Skeletal muscle satellite cell (primary cell): ENCODE measurements around the gene PRKAR2A.

Source experiments
- H3K27me3 ChIP-seq: 2 replicates; pipeline ENCODE4 v1.7.0; 2013; ENCODE audit warnings: low read length; ENCODE audit not compliant: control insufficient read depth, insufficient read depth
- H3K36me3 ChIP-seq: 2 replicates; pipeline ENCODE4 v1.7.0; 2013; ENCODE audit warnings: mild to moderate bottlenecking, control low read depth, low read length; ENCODE audit not compliant: insufficient read depth
- H3K4me1 ChIP-seq: 2 replicates; pipeline ENCODE4 v1.7.0; 2013; ENCODE audit warnings: low read length; ENCODE audit not compliant: control insufficient read depth, insufficient read depth
- H3K4me2 ChIP-seq: 2 replicates; pipeline ENCODE4 v1.7.0; 2013; ENCODE audit warnings: mild to moderate bottlenecking, low read length
- H3K4me3 ChIP-seq: 2 replicates; pipeline ENCODE4 v1.7.0; 2013; ENCODE audit warnings: low read length
- H3K9ac ChIP-seq: 2 replicates; pipeline ENCODE4 v1.7.0; 2013; ENCODE audit warnings: mild to moderate bottlenecking, low read depth, low read length, moderate library complexity
- H3K9me3 ChIP-seq: replicated peaks from 2 replicates; pipeline ENCODE4 v1.7.0; 2013; ENCODE audit warnings: mild to moderate bottlenecking, control low read depth, low read length

The PRKAR2A gene

DNA sequence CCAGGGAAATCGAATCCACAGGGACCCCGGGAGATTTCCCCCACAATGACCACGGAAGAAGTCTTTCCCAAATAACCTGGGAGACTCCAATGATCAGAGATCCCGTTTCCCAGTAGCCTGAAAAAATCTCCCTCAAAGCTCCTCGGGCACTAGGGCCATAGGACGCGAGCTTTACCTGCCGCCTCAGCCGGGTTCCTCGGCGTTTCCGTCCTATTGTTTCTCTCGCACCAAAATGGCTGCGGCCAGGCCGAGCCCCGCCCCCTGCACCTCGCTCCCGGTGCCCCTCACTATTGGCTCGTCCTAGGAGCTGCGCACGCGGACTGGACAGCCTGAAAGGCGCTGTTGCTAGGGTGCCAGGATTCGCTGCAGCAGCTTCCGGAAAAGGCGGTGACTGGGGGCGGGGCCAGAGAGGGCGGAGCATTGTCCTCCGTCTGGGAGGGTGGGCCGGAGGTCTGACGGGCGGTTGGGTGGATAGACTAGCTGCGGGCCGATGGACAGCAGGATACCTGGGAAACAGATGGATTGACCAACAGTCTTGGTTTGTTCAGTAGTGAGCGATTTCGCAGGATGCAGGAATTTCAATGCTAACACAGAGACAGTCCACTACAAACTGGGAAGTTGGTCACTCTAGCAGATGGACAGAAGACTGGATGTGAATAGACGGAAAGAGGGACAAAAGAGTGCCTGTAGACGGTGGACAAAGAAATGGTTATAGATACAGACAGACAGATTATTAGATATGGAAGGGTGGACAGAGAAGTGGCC lies 130.5 kb downstream of the PRKAR2A start, which contains the start of gene IP6K2:
TSS of gene IP6K2 (minus strand) at position 240 of the 765 bp plus-strand sequence. CDS start 21,930 bp downstream, outside the sequence.
- Histone ChIP-seq H3K9me3 (no peaks in the 10 kb centered on the region), H3K36me3 (peaks cover 8% of the 10 kb centered on the region), H3K27me3 (no peaks in the 10 kb centered on the region), H3K4me3 (peak within 1 kb of the TSS; percentile 86), H3K4me1 (peaks cover 15% of the 10 kb centered on the region), H3K4me2 (peak within 1 kb of the TSS; percentile 74), H3K9ac (peak within 1 kb of the TSS; percentile 98)

DNA sequence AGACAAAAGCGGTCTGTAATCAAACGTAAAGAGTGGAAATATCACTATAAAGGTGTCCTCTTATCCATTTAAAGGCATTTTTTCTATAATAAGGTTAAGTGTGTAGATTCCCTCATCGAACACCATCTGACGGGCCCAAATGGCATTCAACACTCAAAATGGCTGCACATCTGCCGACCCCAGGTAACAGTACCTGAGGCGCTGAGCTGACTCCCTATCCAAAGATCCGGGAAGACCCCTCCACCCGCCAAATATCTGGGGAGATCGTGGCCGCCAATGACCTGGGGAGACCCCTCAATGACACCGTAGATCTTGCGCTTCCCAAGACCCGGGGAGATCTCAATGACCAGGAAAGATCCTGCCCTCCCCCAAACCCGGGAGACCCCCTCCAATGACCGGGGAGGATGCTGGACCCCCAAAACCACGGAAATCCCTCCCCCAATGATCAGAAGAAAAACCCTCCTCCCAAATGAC lies 131.1 kb downstream of the PRKAR2A start:
- H3K27me3 ChIP-seq = no peaks in the 10 kb centered on the region
- peaks cover 15% of the 10 kb centered on the region for H3K4me1 ChIP-seq
- H3K4me3 ChIP-seq = peak overlapping the region; percentile 86
- H3K9me3 ChIP-seq = no peaks in the 10 kb centered on the region
- peak overlapping the region; percentile 72 for H3K4me2 ChIP-seq
- peak overlapping the region; percentile 98 for H3K9ac ChIP-seq
- H3K36me3 ChIP-seq = peaks cover 13% of the 10 kb centered on the region

DNA sequence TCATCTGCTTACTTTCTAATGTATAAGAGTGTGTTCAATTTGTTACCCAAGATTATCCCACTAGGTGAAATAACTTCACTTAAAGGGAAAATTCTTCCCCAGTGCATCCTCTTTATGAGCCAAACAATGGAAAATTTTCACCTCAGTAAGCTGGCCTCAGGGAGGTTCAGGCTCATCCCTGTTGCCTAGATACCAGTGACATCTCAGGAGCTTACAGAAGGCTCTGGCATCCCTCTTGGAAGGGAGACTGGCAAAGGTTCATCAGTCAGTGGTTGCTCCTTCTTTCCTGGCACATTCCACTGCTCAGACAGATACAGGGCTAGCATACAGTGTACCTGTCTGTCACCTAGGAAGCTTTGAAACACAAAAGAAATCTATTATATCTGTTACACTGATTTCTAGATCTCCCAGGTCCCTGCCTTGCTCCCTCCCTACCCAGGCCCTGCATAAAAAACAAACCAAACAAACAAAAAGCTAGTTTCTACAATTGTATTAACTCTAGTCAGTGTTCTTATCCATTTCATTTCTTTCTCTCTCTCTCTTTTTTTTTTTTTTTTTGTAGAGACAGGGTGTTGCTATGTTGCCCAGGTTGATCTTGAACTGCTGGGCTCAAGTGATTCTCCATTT lies 132.4 kb downstream of the PRKAR2A start:
- Histone ChIP-seq H3K4me3 (peak overlapping the region; percentile 86), H3K9me3 (no peaks in the 10 kb centered on the region), H3K27me3 (no peaks in the 10 kb centered on the region), H3K4me1 (peaks cover 15% of the 10 kb centered on the region), H3K36me3 (peaks cover 23% of the 10 kb centered on the region), H3K4me2 (peak overlapping the region; percentile 72), H3K9ac (peak overlapping the region; percentile 98)

DNA sequence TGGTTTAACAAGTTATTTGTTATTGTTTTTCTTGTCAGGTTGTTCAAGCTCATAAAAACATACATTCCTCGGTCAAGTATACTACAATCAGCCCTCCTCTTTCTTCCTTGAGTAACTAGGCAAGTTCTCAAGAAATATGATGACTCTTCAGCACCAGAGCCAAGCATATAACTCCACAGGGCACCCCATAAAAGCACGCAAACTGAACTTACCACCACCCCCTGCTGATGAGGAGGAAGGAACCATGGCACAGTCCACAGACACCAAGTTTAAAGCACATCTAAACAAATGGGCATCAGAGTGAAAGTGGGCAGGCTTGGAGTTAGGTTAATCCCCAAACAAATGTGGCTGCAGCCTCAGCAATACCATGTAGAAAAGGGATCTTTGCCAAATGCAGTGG lies 135.9 kb downstream of the PRKAR2A start:
- Histone ChIP-seq H3K36me3 (peaks cover 43% of the 10 kb centered on the region), H3K4me1 (peaks cover 34% of the 10 kb centered on the region)

DNA sequence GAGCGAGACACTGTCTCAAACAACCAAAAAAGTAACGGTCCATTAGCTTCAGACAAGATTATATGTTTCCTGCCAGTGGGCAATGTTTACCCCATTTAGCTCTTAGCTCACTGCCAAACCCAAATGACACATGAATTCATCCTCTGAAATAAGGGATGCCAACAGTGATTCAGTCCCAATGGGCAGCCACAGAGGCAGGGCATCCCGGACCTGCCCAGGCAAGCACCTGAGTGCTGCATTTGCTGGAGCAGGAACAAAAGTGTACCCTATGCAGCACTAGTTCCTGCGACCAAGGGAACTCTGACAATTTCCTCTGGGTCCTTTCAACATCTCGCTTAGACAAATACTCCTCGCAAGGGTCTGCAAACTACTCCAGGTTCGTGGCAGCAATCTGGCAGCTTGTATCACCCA lies 138.6 kb downstream of the PRKAR2A start:
- Histone ChIP-seq H3K27me3 (no peaks in the 10 kb centered on the region), H3K9me3 (no peaks in the 10 kb centered on the region), H3K4me3 (no peak overlapping the region), H3K4me2 (peak overlapping the region; percentile 42), H3K9ac (peak overlapping the region; percentile 2), H3K36me3 (peaks cover 46% of the 10 kb centered on the region), H3K4me1 (peaks cover 22% of the 10 kb centered on the region)

More for the DNA sequence above, 135.9 kb downstream of the PRKAR2A start:
- H3K4me2 ChIP-seq = no peak overlapping the region
- no peak overlapping the region for H3K9ac ChIP-seq
- H3K4me3 ChIP-seq = no peak overlapping the region
- no peaks in the 10 kb centered on the region for H3K27me3 ChIP-seq
- H3K9me3 ChIP-seq = no peaks in the 10 kb centered on the region

DNA sequence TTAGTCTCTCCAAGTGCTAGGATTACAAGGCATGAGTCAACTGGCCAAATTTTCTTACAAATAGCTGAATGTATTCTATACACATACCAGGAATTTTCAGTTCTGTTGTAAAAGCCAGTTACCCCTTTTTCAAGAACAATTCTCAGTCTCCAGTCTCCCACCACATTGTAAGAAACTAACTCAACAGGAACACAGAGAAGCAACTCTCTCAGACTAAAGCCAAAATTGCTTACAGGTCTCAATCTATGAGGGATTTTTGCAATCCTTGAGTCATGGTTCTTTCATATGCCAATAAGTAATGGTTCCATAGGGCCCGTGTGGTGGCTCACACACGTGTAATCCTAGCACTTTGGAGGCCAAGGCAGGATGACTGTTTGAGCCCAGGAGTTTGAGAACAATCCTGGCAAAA lies 139.2 kb downstream of the PRKAR2A start:
- peak overlapping the region; percentile 42 for H3K4me2 ChIP-seq
- peak overlapping the region; percentile 2 for H3K9ac ChIP-seq
- H3K4me1 ChIP-seq = peaks cover 22% of the 10 kb centered on the region
- no peaks in the 10 kb centered on the region for H3K27me3 ChIP-seq
- H3K4me3 ChIP-seq = no peak overlapping the region
- no peaks in the 10 kb centered on the region for H3K9me3 ChIP-seq
- H3K36me3 ChIP-seq = peaks cover 46% of the 10 kb centered on the region

DNA sequence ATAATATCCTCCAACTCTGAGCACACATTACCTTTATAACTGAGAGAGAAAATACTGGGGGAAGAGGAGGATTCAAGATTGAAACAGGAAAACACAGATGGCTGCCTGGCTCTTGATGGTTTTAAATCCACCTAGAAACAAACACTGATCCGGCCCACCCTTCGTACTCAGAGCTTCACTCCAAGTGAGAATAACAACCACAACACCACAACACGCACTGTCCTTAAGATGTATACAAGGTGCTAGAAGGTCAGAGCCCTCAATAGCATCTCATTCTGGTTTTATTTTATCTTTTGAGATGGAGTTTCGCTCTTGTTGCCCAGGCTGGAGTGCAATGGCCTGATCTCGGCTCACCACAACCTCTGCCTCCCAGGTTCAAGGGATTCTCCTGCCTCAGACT lies 140.5 kb downstream of the PRKAR2A start:
- H3K9me3 ChIP-seq = no peaks in the 10 kb centered on the region
- H3K36me3 ChIP-seq = peaks cover 56% of the 10 kb centered on the region
- H3K4me3 ChIP-seq = no peak overlapping the region
- H3K4me2 ChIP-seq = no peak overlapping the region
- no peaks in the 10 kb centered on the region for H3K27me3 ChIP-seq
- H3K9ac ChIP-seq = no peak overlapping the region
- peaks cover 19% of the 10 kb centered on the region for H3K4me1 ChIP-seq

DNA sequence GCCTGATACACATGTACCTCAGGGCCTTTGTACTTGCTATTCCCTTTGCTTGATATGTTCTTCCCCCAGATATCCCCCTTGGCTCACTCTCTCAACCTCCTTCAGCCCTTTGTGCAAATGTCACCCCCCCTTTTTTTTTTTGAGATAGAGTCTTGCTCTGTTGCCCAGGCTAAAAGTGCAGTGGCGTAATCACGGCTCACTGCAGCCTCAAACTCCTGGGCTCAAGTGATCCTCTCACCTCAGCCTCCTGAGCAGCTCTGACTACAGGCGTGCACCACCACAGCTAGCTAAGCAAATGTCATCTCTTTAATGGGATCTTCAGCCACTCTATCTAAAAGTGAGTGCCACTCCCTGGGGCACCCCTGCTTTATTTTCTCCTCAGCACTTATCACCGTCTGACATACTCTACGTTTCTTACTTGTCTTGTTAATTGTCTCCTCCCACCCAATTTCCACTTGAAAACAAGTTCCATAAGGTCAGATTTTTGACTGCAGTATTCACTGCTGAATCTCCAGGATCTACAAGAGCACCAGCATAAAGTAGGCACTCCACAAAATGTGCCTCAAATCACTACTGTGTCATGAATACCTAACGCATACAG lies 145.3 kb downstream of the PRKAR2A start:
- H3K36me3 ChIP-seq = peaks cover 48% of the 10 kb centered on the region
- H3K4me1 ChIP-seq = peaks cover 10% of the 10 kb centered on the region
- H3K4me3 ChIP-seq = no peak overlapping the region
- H3K27me3 ChIP-seq = no peaks in the 10 kb centered on the region
- no peaks in the 10 kb centered on the region for H3K9me3 ChIP-seq
- no peak overlapping the region for H3K9ac ChIP-seq
- H3K4me2 ChIP-seq = no peak overlapping the region

DNA sequence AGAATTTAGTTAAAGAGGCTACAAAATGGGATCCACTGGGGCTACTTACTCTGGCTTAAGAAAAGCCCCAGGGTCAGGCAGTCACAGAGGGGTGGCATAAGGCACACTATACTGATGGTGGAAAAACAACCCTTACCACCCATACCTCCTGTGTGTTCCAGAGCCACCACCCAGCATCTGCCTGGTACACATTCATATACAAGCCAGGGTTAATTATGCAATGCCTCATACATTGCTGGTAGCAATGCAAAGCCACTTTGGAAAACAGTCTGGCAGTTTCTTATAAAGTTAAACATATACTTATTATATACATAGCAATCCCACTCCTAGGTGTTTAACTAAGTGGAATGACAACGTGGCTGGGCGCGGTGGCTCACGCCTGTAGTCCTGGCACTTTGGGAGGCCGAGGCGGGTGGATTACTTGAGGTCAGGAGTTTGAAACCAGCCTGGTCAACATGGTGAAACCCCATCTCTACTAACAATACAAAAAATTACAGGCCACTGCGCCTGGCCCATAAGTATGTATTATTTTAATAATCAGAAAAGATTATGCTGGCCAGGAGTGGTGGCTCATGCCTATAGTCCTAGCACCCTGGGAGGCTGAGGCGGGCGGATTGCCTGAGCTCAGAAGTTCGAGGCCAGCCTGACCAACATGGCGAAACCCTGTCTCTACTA lies 146.8 kb downstream of the PRKAR2A start:
- Histone ChIP-seq H3K9ac (no peak overlapping the region), H3K36me3 (peaks cover 39% of the 10 kb centered on the region), H3K4me2 (no peak overlapping the region), H3K9me3 (no peaks in the 10 kb centered on the region), H3K4me1 (peaks cover 19% of the 10 kb centered on the region), H3K4me3 (no peak overlapping the region), H3K27me3 (no peaks in the 10 kb centered on the region)

DNA sequence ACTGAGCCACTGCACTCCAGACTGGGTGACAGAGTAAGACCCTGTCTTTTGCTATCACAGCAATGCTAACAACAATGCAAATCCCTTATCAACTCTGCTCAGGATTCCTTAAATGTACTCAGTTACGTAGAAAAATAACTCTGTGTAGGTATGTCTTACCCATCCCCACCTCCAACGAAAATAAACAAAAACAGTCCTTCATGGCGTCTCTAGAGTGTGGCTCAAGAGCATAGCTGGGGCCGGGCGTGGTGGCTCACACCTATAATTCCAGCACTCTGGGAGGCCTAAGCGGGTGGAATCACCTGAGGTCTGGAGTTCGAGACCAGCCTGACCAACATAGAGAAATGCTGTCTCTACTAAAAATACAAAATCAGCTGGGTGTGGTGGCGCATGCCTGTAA lies 148.8 kb downstream of the PRKAR2A start:
- Histone ChIP-seq H3K27me3 (no peaks in the 10 kb centered on the region), H3K9ac (no peak overlapping the region), H3K4me3 (no peak overlapping the region), H3K4me1 (peaks cover 35% of the 10 kb centered on the region), H3K9me3 (no peaks in the 10 kb centered on the region), H3K4me2 (no peak overlapping the region), H3K36me3 (peaks cover 45% of the 10 kb centered on the region)

DNA sequence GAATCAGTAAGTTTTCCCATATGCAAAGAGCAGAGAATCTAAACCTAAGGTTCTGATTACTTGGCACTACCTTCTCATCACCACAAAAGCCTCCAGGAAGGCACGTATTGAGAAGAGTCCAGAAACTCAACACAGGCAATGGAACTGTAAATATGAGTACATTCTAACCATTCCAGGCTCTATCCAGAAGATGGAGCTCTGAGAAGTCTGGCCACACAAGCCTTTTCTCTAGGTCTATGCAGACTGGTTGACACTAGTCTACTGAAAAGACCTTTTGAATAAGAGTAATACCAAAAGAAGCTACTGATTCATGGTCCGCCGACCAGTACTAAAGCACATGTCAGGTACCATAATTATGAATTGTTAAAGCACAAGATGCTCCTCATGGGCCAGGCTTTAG lies 149.7 kb downstream of the PRKAR2A start:
- Histone ChIP-seq H3K27me3 (no peaks in the 10 kb centered on the region), H3K4me1 (peaks cover 44% of the 10 kb centered on the region), H3K4me3 (no peak overlapping the region), H3K9me3 (no peaks in the 10 kb centered on the region), H3K9ac (no peak overlapping the region), H3K4me2 (no peak overlapping the region), H3K36me3 (peaks cover 52% of the 10 kb centered on the region)
